ENCODE results near the gene RPAP2.
"Not testable (repeated sequence)": the region's sequence is repeated elsewhere in the genome, so short reads cannot be mapped to it uniquely, and the experiment has no call there.

The RPAP2 gene

DNA sequence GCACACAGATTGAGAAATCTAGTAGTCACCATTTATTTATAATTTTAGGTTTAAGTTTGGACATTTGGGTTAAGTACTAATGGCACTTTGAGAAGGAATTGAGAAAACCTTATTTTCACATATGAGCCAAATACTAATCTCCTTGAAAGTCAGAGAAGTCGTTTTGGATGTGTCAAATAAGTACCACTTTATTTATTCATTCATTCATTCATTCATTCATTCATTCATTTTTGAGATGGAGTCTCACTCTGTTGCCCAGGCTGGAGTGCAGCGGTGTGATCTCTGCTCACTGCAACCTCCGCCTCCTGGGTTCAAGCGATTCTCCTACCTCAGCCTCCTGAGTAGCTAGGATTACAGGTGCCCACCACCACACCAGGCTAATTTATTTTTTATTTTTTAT is 79.1 kb downstream of the RPAP2 start:
- DNase-seq: not testable (repeated sequence)

DNA sequence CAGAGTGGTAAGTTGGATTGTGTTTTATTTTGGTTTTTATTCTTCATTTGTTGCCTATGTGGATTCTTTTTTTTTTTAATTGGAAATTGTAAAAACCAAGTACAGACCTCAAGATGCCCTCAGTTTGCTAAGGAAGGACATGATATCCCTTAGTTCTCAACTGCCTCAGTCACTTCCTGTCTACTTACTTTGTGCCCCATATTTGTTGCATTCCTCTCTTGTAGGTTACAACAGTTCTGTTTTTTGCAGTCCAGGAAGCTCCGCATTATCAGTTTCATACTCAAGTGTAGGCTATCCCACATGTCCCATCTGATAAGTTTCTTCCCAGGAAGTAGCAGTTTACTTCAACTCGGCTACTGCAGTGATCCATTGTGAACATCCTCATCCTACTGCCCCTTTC is 82.0 kb downstream of the RPAP2 start:
- DNase-seq: no peak

DNA sequence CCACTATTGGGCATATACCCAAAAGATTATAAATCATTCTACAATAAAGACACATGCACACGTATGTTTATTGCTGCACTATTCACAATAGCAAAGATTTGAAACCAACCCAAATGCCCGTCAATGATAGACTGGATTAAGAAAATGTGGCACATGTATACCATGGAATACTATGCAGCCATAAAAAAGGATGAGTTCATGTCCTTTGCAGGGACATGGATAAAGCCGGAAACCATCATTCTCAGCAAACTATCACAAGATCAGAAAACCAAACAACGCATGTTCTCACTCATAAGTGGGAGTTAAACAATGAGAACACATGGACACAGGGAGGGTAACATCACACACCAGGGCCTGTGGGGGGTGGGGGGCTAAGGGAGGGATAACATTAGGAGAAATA is 95.1 kb downstream of the RPAP2 start:
- not testable (repeated sequence) for DNase-seq

DNA sequence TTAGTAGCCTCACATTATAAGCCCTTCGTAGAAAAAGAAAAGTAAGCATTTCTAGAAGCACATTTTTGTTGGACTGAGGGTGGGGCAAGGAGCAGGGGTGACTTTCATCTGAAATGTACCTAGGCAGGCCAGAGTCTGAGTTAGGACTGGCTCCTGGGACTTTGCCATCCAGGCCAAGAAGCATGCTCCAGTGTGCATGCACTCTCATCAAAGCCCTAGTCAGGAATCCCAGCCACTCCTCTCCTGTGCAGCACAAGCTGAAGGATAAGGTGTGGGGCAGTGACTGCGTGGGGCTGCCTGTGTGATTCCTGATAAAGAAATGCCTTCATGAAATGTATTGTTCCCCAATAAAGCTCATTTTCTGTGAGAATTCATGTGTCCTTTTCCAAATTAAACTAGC is 99.7 kb downstream of the RPAP2 start:
- DNase-seq: no peak

DNA sequence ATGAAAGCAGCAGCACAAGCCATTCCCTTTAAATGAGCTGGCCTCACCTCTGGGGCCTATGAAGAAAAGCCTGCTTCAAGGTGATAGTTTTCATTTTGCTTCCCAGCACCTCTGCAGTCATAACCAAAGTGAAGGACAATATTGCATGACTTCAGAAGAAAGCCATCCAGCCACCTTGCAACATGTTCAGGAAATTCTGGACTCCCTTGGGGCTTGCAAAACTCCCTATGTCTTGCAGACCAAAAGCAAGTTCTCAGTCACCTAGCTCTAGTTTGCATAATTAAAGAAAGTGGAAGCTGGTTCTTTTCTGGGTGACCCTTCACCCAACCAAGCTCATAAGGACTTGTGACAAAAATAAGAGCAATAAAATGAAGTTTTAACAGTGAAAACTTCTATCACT is 100.2 kb downstream of the RPAP2 start:
- DNase-seq: no peak

DNA sequence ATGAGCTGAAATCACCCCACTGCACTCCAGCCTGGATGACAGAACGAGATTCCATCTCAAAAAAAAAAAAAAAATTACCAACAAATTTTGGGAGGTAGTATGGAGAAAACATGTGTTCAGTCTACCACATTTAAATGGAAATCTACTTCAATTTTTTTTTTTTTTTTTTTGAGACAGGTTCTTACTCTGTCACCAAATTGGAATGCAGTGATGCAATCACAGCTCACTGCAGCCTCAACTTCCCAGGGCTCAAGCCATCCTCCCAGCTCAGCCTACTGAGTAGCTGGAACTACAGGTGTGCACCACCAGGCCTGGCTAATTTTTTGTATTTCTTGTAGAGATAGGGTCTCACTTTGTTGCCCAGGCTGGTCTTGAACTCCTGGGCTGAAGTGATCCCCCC is 105.8 kb downstream of the RPAP2 start:
- no peak for DNase-seq

DNA sequence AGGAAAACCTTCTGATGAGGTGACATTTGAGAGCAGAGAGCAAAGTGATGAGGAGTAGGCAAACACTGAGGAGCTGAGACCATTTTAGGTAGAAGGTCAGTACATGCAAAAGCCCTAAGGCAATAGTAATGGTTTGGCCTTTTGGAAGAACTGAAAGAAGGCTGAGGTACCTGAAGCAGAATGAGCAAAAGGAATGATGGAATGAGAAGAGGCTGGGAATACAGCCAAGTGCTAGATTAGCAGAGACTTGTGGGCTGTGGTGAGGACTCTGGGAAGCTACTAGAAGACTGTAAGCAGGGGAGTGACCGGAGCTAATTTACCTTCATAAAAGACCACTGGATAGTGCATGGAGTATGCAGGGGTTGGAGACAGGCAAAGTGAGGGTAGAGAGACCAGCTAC is 110.0 kb downstream of the RPAP2 start:
- no peak for DNase-seq

DNA sequence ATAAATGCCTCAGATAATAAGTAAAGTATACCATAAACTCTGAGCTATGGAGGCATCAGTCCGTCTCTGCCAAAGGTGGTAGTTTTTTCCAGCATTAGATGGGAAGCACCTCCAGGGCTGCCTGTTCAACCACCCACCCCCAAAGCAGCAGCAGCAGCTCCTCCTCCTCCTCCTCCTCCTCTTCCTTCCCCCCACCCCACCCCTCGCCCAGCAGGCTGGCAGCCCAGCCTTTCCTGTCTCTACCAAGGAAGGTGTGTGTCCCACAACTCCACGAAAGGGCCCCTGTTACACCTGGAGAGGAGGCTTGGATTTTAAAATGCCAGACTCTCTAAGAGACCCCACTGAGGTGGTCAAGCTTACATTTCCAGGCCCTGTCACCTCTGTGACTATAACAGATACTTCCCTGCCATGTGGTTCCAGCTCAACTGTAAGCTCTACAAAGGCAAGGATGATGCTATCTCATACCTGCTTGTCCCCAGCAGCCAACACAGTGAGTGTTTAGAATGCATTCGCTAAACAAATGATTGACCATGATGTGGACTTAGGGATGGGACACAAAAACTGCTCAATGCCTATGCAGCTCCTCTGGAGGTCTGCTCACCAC is 111.2 kb downstream of the RPAP2 start:
- no peak for DNase-seq

DNA sequence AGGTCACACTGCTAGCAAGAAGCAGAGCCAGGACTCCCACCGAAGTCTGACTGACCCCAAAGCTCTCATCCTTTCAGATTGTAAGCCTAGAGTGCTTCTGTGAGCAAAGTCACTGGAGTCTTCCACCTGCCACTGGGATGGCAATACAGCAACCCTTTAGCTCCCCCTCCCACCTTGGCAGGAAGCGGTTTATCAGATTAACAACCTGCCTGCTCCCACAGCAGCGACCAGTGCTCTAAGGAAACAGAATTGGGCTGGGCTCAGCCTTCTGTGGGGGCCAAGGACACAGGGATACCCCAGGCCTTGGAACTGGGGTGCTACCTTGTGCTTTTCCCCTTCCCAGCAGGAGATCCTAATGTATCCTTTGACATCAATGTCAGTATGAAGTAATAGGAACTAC is 111.8 kb downstream of the RPAP2 start:
- DNase-seq: no peak

DNA sequence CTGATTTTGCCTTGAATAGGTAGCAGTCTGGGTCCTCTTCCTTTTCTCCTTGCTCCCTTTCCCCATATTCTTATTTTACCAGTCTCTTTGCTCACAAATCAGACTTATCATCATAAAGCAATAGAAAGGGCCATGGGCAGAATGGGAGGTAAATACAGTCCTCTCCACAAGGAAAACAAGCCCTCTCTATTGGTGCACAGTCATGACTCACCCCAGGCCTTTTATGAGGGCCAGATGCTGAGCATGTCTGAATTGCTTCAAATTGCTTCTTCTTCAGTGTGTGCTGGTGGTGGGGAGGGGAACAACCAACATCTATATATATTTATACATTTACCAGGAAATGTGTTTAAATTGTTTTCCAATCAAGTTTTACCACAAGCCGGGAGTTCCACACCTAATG is 112.7 kb downstream of the RPAP2 start:
- DNase-seq: no peak

DNA sequence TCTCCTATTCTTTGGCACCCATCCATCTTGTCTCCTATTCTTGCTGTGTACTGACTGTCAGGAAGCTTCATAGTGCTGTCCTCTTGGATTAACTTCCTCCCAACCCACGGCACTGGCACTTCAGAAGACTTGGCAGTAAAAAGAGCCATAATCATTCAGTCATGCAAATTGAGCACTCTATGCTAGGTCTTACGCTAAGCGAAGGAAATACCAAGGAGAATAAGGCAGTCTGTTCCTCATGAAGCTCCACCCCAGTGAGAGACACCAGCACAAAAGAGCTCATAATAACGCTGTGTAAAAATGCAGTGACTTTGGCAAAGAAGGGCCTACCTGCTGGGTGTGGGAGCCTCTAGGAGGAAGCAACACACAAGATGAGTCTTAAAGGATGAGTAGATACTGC is 120.8 kb downstream of the RPAP2 start:
- no peak for DNase-seq

DNA sequence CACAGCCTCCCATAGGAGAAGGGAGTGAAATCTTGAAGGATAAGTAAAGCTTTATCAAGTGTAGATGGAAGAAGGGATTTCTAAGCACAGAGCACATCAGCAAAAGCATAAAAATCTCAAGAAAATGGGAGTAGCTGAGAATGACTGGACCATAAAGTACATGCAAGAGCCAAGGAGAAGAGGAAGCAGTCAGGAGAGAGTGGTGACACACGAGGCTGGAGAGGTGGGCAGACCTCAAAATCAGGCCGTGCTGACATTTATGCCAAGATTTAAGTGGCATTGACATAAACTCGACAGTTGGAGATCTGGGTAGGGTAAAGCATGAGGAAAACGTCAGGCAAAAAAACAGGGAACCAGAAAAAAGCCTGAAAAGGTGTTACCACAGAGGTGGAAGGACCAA is 125.5 kb downstream of the RPAP2 start:
- DNase-seq: no peak

DNA sequence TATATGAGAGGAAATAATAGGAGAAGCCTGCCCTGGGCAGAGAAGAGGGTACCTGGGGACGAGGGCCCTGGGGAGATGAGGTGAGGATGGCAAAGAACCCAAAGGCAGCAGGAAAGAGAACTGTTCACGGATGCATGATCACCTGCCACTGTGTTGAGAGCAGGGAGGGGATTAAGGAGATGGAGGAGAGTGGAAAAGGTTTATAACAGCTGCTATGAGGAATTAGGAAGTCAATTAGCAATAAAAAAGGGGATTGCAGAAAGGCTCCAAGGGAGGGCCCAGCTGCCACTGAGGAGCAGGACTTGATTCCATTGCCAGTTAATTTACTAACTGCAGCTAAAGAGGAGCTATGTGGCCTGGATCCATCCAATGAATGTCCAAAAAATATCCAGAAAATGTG is 126.8 kb downstream of the RPAP2 start:
- DNase-seq: no peak

DNA sequence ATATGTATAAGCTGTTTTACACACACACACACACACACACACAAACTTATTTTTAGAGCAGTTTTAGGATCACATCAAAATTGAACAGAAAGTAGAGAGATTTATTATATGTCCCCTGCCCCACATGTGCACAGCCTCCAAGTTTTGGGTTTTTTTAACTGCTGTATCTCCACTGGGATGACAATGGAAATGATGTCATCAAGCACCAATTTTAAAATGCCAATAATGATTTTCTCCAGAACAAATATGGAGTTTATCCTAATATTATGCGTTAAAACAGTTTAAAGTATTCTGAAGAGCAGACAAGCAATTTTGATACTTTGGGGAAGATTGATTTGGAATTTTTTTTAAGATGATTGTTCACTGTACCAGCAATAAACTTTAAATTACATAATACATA is 131.2 kb downstream of the RPAP2 start:
- no peak for DNase-seq

DNA sequence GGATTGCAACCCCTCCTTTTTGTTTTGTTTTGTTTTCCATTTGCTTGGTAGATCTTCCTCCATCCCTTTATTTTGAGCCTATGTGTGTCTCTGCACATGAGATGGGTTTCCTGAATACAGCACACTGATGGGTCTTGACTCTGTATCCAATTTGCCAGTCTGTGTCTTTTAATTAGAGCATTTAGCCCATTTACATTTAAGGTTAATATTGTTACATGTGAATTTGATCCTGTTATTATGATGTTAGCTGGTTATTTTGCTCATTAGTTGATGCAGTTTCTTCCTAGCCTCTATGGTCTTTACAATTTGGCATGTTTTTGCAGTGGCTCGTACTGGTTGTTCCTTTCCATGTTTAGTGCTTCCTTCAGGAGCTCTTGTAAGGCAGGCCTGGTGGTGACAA is 135.7 kb downstream of the RPAP2 start:
- not testable (repeated sequence) for DNase-seq

DNA sequence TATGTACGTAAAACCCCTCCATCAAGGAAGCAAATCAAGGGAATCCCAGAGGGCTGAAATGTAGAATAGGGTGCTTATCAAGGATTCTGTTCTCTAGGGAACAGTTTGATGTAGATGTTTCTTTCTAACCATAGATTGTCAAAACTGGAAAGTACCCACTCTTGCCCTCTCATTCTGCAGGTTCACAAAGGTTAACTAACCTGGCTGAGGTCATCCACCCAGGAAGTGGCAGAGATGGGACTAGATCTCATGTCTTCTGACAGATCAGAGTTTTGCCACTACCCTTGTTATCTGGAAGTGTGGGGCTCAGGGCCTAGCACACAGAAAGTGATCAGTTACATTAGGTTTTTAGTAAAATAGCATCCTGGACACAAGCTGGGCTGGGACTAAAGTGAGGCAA is 140.4 kb downstream of the RPAP2 start:
- no peak for DNase-seq

DNA sequence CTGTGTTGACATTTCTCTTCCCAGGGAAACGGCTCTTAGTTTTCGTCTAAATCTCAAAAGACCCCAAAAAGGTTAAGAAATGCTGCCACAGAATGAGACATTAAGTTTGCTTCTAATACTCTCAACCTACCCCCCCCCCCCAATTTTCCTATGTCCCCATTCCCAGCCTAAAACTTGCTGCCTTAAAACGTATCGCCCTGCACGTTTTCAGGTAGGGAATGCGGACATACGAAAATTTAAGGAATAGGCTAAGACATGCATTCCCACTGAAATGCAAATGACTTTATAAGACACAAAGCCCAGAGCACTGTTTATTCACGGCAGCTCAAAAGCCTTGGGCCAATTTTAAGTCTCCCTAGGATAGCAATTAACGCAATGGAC is 142.4 kb downstream of the RPAP2 start:
- no peak for DNase-seq

DNA sequence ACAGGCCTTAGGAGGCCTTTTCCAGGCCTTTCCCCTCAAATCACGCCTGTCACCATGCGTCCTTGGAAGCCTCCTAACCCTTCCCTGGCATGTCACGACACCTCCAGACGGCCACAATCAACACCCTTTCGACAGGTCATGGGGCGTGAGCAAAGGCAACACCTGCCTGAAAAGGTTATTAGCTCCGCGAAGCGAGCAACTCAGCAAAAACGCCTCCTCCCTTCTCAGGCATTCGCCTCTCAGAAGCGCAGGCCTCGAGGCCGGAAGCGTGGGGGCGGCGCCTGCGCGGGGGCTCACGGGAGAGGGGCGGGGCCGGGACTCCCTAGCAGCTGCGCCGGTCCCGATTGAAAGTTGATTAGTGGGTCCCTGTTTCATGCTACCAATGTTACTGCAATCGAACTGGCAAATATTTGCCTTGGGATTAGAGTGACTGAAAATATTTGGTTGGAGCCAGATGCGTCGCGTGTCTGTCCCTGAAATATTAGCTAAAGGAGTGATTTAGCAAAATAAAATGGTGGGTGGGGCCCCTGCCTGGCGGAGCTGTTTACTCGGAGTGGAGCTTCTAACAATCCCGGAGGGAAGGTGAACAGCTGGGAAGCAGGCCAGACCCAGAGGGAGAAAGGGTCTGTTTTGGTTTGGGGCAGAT is 143.0 kb downstream of the RPAP2 start:
- no peak for DNase-seq

DNA sequence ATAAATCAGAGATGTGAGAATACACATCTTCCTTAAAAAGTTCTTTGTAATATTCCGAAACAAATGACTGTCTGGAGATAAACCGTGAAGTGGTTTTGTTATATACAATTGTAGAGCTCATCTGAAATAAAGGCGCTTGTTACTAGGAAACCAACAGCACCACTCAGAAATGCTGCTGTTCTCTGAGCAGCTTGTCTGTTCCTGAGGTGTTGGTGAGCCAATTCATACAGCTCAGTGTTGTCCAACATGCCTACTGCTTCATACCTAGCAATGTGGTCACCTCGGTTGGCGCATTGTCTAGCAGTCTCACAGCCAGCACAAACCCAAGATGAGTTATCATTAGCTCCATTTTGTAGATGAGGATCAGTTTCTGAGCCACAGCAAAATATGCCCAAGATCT is 143.5 kb downstream of the RPAP2 start:
- no peak for DNase-seq

DNA sequence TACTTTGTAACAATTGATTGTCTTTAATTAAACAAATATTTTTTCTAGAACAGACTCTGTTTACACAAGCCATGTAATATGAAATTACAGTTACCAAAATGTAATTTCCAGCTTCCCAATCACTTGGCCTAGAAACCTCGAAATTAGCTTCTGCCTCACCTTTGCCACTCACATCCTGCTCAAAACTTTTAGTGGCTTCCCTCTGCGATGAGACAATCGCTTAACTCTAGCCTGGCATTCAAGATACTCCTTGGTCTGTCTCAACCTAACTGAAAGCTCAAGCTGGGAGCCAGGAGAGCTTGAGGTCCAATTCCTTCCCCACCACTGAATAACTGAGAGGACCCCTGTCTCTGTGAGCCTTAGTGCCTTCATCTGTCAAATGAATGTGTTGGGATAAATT is 145.0 kb downstream of the RPAP2 start:
- DNase-seq: no peak

DNA sequence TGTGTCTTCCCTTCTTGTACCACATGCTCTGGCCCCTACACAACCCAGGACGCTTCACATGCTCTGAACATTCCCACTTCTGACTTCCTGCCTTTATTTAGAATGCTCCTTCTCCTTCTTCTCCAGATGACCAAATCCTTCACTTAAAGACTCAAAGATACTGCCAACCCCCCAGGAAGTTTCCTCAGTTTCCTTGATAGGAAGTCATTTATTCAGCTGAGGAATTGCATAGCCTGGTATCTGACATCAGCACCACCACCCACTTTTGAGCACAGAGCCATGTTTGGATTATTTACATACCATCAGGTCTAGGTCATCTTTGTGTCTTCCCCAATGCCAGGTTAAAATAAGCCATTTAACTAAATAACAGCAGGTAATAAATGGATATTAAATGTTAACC is 145.5 kb downstream of the RPAP2 start:
- DNase-seq: no peak

DNA sequence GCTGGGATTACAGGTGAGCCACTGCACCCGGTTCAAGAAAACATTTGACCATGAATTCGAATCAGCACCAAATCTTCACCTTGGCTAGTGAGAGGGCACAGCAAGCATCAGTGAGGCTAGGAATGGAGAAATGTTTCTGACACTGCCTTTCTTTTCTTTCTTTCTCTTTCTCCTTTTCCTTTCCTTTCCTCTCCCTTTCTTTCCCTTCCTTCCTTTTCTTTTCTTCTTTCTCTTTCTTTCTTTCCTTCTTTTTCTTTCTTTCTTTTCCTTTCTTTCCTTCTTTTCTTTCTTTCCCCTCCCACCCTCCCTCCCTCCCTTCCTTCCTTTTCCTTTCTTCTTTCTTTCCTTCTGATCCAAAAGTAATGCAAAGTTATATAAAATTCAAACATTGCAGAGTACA is 147.0 kb downstream of the RPAP2 start:
- DNase-seq: no peak

DNA sequence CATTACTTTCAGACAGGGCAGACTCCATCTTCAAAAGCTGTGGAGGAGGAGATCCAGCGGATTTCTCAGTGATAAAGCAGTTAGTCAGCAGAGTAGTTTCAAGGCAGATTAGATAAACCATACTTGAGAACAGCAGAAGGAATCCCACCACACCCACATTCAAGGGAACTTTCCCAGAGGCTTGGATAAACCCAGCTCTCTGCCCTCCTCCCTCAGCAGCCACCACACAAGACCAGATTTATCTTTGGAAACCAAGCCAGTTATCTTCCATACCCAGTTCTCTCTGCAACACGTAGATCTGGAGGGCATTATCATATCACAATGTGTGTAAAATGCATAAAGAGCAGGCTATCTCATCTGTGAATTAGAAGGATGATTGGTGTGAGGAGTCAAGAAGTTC is 147.7 kb downstream of the RPAP2 start:
- no peak for DNase-seq

DNA sequence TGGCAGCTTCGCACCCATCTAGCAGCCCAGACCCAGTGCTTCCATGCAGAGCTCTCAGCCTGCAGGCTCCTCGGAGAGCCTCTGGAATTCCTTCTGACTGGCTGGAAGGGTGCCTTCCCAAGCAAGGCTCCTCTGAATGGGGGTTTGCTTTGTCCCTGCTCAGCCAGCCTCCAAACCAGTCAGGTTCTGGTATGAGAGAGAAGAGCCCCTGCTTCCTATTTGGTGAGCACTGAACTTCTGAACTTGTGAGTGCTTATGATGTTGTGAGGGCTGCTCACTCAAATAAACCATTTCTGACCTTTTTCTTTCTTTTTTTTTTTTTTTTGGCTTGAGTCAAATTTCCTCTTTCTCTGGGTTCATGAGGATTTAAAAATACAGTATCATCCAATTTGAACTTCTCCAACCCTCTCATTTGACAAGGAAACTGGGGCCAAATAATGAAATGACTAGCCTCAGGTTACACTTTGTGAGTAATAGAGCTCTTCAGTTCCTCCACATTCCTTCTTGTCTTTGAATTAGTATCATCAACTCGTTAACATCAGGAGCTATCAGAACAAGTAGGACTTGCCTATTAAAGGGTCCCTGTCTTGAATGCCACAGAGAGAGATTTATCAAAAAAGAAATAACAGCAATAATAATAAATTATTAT is 148.3 kb downstream of the RPAP2 start:
- DNase-seq: no peak

DNA sequence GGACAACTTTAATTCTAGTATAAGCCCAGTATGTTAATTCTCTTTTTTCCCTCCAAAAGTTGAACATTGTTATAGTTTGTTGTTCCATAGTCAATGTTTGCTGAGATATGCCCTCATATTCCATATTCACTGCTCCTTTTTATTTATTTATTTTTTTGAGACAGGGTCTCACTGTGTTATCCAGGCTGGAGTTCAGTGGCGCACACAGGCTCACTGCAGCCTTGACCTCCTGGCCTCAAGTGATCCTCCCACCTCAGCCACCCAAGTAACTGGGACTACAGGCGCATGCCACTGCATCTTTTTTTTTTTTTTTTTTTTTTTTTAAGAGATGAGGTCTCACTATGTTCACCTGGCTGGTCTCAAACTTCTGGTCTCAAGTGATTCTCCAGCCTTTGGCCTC is 149.1 kb downstream of the RPAP2 start:
- DNase-seq: no peak
